ENCODE data around the gene RGR. TPM values are rescaled to one million over a fixed set of nuclear protein-coding genes. Genes with fewer than 3 reads are reported as not detected.
A peak's percentile ranks its signal among the peaks of the same experiment; 100 is the strongest.

RGR gene
- total RNA-seq, 1 experiment from 2014 or later: not detected

- no peaks in the 10 kb centered on the region for H3K9me3 ChIP-seq (ENCODE audit: control insufficient read depth, insufficient read depth, low read depth, low read length)
- in situ Hi-C loops (cut with HindIII; ENCODE audit: low pct_unique_long_range_greater_than_20kb, low sequenced_read_pairs) (no loop called here), intact Hi-C loops (cut with micrococcal nuclease; ENCODE audit: unreplicated experiment) (no loop called here)
- BruUV-seq (replicated peaks): no TSS peak
- no peak for TF ChIP-seq REST (IDR thresholded peaks at IDR 0.05; ENCODE audit: insufficient read depth in 1 of 2, low read depth in 2 of 2, low read length in 1 of 2)
- TF ChIP-seq TCF7L2 (IDR thresholded peaks at IDR 0.05; ENCODE audit: low read depth, low read length): no peak
- TF ChIP-seq POLR2AphosphoS5 (IDR thresholded peaks at IDR 0.05; ENCODE audit: low read depth, low read length): no peak
- TF ChIP-seq, protein P1, sequence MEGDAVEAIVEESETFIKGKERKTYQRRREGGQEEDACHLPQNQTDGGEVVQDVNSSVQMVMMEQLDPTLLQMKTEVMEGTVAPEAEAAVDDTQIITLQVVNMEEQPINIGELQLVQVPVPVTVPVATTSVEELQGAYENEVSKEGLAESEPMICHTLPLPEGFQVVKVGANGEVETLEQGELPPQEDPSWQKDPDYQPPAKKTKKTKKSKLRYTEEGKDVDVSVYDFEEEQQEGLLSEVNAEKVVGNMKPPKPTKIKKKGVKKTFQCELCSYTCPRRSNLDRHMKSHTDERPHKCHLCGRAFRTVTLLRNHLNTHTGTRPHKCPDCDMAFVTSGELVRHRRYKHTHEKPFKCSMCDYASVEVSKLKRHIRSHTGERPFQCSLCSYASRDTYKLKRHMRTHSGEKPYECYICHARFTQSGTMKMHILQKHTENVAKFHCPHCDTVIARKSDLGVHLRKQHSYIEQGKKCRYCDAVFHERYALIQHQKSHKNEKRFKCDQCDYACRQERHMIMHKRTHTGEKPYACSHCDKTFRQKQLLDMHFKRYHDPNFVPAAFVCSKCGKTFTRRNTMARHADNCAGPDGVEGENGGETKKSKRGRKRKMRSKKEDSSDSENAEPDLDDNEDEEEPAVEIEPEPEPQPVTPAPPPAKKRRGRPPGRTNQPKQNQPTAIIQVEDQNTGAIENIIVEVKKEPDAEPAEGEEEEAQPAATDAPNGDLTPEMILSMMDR (IDR thresholded peaks at IDR 0.05): no peak
- no peak for TF ChIP-seq SIN3A (IDR thresholded peaks at IDR 0.05; ENCODE audit: borderline replicate concordance, insufficient read depth, low read depth, low read length)
- DNase-seq (ENCODE audit: low read depth, low spot score): no peak
- H3K27me3 ChIP-seq (ENCODE audit: control insufficient read depth, insufficient read depth, low read length): no peaks in the 10 kb centered on the region; the same call in 1 of the 2 replicates
- POLR2A ChIA-PET: no interaction called here
- H3K4me3 ChIP-seq (ENCODE audit: low read depth in 2 of 2, low read length in 2 of 2): no peak overlapping the region
- no peaks in the 10 kb centered on the region for H3K4me1 ChIP-seq (ENCODE audit: control insufficient read depth, insufficient read depth, low read length)
- CTCF ChIA-PET: no interaction called here
- no peak overlapping the region for H3K27ac ChIP-seq (ENCODE audit: low read length)
- no peak for ATAC-seq
- no peaks in the 10 kb centered on the region for H3K36me3 ChIP-seq (ENCODE audit: control insufficient read depth, insufficient read depth, low read length)
Measured at GRCh38 chr10:84254552-84255478, 10.0 kb downstream of the RGR start.

- Histone ChIP-seq H3K27me3 (ENCODE audit: control insufficient read depth, insufficient read depth, low read length) (no peaks in the 10 kb centered on the region; the same call in 1 of the 2 replicates), H3K4me3 (ENCODE audit: low read depth in 2 of 2, low read length in 2 of 2) (peak overlapping the region; percentile 26 to 55), H3K36me3 (ENCODE audit: control insufficient read depth, insufficient read depth, low read length) (no peaks in the 10 kb centered on the region), H3K27ac (ENCODE audit: low read length) (no peak overlapping the region), H3K9me3 (ENCODE audit: control insufficient read depth, insufficient read depth, low read depth, low read length) (no peaks in the 10 kb centered on the region), H3K4me1 (ENCODE audit: control insufficient read depth, insufficient read depth, low read length) (no peaks in the 10 kb centered on the region)
- DNase-seq (ENCODE audit: low read depth, low spot score) (no peak), ATAC-seq (peak; percentile 83)
- ChIA-PET CTCF (interaction anchor here (0.7 to 1.2 kb wide), 3 partner anchors 23 to 118 kb away, joined by 3 to 4 read pairs (median 3); partner anchors contain the start of gene GHITM), POLR2A (interaction anchor here (0.6 kb wide), 1 partner anchor 435 kb away, joined by 9 read pairs; no protein-coding TSS in a partner anchor)
- intact Hi-C loops (cut with micrococcal nuclease; ENCODE audit: unreplicated experiment): no loop called here
- TF ChIP-seq, protein P1 (IDR thresholded peaks at IDR 0.05): peak; percentile 90
- TF ChIP-seq REST (IDR thresholded peaks at IDR 0.05; ENCODE audit: insufficient read depth in 1 of 2, low read depth in 2 of 2, low read length in 1 of 2): no peak
- in situ Hi-C loops (cut with HindIII; ENCODE audit: low pct_unique_long_range_greater_than_20kb, low sequenced_read_pairs): no loop called here
- BruUV-seq (replicated peaks): no TSS peak
Measured at GRCh38 chr10:84256510-84257342, 11.9 kb downstream of the RGR start.
